Germinal center (tissue), 1 donor: ENCODE results near the gene HK3.

ENCODE experiments used
- DNase-seq: peaks from one replicate; pipeline ENCODE4 v3.0.0; 2012; ENCODE audit warnings: mixed read lengths, low spot score

Gene HK3

DNA sequence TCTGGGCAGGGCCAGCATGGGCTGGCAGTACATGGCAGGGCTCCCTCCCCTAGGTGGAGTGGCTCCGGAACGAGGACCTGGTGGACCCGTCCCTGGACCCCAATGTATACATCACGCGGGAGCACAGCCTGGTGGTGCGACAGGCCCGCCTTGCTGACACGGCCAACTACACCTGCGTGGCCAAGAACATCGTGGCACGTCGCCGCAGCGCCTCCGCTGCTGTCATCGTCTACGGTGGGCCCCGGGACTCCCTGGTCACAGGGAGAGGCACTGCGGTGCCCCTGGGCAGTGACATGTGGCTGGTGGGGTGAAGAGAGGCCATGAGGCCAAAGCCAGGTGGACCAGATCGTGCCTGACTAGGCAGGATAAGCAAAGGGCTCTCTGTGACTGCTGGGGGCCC lies 30.4 kb downstream of the HK3 start:
- DNase-seq: no peak

DNA sequence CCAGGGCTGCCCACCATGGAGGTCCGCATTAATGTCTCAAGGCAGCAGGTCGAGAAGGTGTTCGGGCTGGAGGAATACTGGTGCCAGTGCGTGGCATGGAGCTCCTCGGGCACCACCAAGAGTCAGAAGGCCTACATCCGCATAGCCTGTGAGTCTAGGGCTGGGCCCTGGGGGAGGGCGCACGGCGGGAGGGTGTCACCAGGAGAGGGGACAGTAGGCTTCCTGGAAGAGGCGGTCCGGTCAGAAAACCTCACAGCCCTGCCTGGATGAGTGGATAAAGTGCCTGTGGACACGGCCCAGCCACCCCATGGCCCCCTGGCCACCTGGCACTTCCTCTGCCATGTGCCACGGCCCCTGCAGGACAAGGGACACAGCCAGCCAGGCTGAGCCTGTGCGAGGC lies 31.0 kb downstream of the HK3 start:
- DNase-seq: no peak

DNA sequence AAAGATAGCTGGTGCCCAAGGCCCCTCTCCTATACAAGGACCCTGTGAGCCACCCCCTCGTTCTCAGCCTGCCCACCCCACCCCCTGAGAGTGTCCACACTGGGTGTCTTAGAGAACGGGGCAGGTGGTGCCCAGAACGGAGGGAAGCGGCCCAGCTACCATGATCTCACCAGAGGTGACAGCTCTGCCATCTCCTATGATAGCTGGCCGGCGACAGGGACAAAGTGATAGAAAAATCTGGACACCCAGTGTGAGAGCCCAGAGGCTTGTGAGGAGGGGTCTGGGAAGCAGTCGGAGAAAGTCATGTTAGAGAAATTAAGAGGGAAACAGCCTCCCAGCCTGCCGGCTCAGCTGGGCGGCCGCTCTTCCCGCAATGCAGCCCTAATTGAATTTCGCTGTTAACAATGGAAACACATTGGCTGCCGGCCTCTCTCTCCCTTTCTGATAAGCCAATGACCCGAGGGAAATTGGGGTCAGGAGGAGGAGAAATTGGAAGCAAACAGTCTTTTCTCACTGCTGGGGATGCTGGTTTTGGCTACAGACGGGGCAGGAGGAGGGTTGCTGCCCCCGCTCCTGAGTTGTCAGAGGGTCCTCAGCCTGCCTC lies 32.3 kb downstream of the HK3 start:
- DNase-seq: no peak

DNA sequence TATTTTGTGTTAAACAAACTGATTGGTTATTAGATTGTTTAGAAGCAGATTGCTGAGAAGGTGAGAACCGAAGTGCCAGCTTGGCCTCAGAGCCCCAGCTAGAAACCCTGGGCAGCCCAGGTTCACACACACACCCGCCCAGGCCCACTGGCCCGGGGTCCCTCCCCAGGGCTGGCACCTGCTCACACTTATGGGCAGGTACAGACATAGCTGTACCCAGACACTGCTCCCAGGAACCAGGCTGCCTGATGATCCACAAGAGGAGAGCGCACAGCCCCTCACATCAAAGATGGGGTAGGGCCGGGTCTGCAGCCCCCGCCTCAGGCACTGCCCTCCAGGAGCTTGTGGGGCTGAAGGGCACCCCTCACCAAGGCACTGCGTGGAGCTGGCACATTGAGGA lies 33.2 kb downstream of the HK3 start:
- DNase-seq: no peak

DNA sequence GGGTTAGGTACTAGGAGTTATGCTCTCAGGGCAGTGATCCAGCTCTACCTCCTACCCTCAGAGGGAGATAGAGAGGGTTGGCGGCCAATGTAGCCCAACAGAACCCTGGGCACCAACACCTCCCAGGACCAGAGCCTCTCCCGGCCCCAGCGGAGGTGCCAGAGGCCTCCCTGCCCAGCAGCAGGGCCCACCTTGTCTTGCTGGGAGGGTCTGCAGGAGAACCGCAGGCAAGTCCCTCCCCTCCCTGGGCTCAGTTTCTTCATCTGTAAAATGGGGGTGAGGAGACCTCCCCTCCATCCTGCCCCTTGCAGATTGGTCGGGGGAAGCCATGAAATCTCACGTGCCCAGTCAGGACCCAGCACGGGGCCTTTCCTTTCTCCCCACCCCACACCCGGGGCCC lies 34.4 kb downstream of the HK3 start:
- DNase-seq: no peak

DNA sequence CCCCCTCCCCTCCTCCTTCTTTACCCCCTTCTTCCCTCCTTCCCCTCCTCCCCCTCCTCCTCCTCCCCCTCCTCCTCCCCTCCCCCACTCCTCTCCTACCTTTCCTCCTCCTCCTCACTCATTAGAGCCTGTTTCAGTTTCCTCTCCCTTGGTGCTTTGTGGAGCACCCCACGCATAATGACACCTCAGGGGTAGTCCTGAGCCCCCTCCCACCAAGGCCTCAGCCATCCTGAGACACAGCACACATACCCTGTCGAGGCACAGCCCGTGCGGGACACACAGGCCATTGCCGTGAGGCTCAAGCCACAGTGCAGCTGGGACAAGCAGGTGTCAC lies 35.4 kb downstream of the HK3 start:
- DNase-seq: no peak

DNA sequence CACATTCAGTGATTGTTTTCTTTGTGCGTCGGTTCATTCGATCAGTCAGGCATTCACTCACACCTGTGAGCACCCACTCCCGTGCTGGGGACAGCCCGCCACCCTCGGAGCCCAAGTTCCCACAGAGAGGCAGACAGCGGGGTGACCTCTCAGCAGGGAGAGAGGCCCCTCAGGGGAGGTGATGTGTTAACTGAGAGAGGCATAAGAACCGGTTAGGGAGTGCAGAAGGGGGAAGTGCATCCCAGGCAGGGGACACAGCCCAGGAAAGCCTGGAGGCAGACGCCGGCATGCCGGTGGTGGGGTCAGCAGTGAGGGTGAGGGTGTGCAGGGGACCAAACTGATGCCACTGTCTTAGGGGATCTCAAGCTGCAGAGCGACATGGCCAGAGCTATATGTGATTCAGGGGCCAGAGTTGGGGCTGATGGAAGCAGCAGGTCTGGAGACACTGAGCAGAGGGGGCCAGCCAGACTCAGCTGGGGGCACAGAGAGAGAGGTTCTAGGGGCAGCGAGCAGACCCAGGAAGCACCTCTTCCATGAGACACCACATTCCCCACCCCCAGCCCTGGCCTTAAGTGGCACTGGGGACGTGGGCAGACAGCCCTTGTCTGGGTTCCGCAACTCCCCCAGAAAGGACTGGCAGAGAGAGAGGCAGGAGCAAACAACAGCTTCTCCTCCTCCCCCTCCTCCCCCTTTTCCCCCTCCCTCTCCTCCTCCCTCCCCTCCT lies 35.9 kb downstream of the HK3 start:
- no peak for DNase-seq

DNA sequence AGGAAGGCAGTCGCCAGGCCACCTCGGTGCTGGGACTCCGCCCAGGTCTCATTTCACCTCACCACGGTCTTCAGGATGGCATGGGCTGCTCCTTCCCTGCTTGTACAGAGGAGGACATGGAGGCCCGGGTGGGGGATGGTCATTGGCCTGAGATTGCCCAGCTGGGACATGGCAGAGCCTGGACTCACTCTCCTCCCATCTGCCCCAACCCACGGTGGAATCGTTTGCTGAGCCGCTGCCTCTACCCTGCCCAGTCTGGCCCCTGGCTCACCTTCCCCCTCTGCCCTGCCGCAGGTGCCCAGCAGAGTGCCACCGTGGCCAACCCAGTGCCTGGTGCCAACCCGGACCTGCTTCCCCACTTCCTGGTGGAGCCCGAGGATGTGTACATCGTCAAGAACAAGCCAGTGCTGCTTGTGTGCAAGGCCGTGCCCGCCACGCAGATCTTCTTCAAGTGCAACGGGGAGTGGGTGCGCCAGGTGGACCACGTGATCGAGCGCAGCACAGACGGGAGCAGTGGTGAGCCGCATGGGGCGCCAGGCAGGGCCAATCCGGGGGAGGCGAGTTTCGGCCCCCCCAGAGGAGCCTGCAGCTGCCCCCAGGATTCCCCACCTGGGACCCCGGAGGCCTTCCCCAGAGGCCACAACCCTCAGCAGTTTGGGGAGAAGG lies 36.7 kb downstream of the HK3 start:
- DNase-seq: no peak

DNA sequence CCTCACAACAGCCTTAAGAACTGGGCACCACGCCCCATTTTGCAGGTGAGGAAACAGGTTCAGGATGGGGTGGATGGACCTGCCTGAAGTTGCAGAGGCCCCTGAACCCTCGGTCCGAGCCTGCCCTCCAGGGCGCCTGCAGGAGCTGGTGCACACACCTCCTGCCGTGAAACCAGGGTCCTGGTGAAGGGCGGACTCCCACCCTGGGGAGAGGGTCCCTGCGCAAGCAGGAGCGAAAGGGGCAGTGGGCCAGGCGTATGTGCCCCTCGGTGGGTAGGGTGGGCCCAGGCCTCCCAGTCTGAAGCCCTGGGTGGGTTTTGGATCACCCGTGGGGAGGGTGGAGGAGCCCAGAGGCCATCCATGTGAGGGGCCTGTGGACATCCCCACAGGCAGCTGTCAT lies 37.9 kb downstream of the HK3 start:
- no peak for DNase-seq

DNA sequence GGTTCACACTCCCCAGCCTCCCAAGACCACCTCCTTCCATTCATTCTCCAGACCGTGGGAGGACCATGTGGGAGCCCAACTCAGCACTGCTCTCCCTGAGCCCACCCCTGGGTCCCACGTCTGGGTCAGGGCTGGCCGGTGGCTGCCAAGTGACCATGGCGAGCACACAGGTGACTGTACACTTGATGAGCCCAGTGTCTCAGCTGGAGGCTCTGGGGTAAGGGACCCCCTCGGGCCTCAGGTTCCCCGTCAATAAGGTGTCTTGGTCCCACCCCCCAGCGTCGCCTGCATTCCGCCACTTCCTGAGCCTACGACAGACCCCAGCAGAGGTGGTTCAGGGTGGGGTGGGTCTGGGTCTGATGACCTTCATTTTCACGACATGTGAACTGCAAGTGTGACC lies 38.8 kb downstream of the HK3 start:
- no peak for DNase-seq

DNA sequence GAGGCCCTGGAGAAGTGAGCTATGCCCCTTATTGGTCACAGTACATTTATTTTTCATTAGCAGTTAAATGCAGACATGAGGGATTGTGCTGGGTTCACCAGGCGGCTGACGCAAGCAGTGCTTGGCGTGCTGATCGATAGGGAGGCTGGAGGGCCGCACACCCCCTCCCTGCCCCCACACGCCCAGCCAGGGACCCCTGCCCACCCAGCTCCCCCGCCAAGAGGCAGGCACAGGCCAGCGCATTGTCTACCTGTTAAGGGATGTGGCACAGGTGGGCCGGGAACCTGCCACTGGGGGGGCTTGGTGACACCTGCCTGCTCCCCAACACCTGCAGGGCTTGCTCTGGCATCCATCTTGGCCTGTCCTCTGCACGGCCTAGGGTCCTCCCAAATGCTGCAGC lies 39.2 kb downstream of the HK3 start:
- DNase-seq: no peak

DNA sequence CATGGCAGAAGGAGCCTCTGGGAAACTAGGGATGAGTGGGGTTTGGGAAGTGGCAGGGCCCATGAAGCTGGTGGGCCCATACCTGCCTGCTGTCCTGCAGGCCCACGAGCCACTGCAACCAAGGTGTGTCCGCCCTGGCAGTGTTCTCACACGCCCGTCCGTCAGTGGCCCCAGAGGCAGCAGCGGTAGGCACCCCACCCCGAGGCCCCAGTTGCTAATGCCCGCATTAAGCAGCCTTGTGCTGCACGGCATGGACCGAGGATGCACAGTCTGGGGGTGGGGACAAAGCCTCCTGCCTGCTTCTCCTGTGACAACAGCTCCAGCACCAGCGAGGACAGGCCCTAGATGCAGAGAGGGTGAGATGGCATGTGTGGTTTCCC lies 41.3 kb downstream of the HK3 start:
- DNase-seq: no peak

DNA sequence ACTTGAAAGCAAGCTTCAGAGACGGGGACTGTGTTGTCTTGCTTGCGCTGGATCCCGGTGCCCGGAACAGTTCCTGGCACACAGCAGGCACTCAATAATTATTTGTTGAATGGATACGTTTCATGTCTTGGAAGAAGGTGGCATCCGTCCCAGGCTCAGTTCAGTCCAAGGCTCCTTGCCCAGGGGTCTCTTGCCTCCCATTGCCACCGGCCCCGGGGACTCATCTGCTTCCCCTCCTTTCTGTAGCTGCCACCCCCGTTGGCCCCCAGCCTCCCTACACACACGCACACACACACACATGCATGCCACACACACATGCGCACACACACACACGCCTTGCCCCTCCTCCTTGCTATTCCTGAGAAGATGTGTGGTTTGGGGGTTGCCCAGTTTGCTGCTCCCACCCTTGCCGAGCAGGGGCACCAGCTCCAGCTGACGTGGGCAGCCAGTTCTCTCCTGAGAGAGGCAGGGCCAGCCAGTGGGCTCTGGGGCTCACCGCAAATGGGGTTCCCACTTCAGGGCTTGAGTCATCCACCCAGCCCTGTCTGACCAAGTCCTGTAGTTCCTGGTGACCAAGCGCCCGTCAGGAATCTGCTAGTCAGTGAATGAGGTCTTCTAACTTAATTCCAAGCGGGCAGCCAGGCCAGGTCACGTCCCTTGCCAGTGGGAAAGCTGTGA lies 41.8 kb downstream of the HK3 start:
- no peak for DNase-seq

DNA sequence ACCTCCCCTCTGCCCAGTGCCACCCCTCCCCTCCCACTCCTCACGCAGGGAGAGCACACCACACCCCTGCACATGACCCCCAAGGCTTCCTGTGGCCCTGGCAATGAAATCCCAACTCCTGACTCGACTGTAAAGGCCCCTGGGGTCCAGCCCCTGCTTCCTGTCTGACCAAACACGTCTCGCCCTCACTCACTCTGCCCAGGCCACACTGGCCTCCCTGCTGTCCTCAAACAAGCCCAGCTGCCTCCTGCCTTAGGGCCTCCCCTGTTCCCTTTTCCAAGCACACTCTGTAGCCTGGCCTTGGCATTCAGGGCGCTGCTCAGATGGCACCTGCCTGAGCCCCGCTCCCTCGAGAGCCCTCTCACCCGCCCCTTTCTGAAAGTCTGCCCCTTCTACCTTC lies 42.4 kb downstream of the HK3 start:
- DNase-seq: no peak

DNA sequence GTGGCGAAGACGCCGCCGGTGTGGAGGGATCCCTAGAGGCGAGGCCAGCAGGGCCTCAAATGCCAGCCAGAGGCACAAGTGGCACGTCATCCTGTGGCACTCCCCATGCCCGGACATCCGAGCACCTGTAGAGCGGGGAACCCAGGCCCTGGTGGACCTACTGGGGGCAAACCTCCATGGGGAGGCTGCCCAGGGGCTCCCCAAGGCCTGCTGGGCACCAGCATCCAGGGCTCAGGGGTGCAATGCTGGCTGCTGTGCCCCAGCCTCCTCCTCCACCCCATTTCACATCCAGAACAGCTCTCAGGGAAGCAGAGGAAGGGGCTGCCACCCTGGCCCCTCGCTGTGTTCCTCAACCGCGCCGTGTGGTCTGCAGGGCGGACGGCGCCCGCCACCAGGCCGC lies 43.5 kb downstream of the HK3 start:
- no peak for DNase-seq

DNA sequence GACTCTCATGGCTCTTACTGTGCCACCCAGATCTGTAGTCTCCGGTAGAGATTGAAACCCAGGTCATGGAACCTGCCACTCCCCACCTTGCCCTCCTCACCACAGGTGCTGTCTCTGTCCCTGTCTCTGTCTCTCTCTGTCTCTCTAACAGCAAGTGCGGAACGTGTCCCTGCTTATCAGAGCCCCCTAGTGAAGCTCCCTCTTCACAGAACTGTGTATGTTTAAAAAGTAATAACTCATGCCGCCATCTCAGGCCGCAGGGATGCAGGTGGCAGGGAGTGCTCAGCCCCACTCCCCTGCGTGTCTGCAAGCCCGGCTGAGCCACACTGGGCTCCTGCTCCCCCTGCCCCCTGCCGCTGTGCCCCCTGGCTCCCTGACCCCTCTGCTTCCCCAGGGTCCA lies 45.0 kb downstream of the HK3 start:
- DNase-seq: no peak

DNA sequence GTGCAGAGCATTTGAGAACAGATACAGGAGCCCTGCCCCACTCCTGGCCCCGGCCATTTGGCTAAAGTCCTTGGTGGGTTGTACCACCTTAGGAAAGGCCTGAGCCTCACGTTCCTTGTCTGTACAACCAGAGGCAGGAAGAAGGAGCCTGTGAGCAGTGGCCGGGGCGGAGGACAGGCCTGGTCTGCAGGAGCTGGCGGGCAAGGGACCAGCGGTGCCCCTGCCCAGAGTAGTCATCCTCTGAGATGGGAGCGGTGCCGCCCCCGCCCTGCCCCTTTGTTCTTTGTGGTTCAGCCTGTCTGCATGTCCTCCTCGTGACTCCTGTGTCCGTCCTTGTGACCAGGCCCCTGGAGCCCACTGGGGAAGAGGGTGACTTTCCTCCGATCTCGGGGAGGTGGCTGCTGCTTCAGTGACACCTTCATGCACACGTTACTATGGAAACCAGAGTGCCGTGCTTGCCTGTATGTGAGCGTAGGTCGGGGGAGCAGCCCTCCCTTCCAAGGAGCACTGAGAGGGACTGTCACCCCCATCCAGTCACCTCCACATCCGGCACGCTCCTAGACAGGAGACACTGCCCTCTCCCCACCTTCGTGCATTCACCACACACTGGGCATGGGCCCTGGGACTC lies 45.9 kb downstream of the HK3 start:
- no peak for DNase-seq

DNA sequence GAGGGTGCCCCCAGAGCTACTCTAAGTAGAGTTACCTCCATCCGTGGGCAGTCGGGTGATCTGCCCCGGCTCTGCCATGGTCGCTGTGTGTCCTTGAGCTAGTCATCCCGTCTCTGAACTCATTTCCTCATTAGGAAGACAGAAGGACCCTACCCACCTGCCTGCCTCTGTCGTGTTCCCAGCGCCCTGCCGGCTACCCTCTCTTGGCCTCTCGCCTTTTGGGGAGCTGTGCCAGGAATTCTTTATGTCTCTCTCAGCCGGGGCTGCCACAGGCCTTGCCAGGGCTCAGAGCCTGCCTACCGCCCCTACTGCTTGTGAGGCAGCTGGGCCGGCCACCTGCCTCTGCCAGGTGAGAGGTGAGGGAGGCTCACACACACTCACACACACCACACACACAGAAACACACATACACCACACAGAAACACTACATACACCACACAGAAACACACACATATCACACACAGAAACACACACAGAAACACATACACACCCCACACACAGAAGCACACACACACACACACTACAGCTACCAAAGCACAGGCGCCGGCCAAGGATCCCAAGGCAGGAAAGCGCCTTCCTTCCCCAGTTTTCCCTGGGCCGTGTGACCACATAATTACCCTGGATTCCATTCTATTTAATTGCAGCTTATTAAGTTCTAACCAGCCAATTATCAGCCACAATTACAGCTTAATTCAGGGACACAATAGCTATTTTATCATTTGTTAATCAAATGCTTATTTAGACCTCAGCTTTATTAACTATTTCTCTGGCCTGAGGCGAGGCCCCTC lies 47.1 kb downstream of the HK3 start:
- no peak for DNase-seq

DNA sequence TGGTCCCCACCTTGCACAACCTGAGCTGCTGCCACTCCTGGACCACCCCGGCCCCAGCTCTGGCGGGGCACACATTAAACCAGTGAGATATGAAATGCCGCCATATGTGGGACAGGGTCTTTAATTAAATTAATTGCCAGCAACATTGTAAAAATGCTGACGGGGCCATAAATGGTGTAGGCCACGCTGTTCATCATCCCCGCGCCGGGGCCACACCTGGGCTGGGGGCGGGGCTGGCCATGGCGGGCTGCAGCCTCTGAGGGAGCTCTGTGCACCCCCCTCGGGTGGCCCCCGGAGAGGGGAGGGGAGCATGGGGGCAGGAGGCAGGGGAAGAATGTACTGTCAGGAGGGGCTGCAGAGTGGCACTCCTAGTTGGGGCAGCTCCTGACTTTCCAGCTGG lies 47.8 kb downstream of the HK3 start:
- DNase-seq: no peak

DNA sequence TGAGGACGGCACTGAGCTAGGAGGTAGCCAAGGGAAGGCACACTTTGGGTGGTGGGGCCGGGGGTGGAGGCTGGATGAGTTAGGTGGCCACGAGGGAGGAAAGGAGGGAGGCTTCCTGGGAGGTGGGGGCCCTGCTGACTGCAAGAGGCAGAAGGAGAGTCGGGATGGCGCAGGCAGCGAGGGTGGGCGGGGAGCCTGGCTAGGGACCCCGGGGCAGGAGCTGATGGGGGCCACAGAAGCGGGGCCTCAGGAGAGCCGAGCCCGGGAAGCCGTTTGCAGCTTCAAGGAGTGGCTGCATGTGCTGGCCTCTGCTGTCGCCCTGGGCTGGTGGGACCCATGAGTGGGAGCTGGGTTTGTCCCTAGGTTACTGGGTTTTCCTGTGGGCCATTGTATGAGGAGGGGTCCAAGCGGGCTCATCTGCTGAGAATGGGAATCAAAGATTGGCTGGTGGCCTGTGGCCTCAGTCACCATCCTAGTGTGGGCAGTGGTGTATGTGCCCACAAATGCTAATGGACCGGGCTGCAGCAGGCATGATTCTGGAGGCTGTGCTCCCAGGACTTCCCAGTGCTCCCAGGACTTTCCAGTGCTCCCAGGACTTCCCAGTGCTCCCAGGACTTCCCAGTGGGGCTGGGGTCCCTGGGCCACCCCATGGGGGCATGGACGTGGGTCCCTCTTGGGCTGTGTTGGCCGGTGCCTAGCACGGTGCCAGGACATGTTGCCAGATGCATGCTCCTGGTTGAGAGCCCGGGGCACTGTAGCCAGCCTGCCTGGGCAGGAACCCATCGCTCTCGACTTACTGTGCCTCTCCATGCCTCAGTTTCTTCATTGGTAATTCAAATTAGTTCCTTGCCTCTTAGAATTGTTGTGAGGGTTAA lies 48.5 kb downstream of the HK3 start:
- DNase-seq: no peak

DNA sequence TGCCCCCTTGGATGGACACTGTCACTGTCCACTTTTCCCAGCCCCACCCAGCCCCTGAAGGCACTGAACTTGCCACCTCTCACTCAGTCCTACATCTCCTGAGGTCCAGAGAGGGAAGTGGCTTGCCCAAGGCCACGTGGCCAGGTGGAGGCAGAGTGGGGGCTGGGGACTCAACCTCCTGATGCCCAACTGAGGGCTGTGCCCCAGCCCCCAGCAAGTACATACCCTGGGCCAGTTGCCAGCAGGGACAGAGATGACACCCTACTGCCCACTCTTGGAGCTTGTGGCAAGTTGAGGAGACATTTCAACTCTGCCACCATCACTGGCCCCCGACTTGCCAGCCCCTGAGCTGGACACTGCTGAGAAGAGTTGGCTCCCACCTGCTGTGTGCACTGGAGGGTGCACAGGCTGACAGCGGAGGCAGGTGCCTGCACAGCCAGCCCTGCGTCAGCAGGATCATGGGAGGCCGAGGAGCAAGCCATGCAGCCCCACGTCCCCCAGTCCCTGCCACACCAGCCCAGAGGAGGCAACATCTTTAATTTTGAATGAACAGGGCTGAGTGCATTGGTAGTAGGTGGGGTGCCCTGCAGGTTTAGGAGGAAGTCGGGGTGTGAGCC lies 49.4 kb downstream of the HK3 start:
- DNase-seq: no peak
